Cerebellar nuclear complex (tissue), 1 donor: Measurements from ENCODE around the gene ABHD16A.

Experiments
- DNase-seq, 2 experiments: peaks; one replicate each; lab custom pipeline; 2025; lab: John Stamatoyannopoulos, UW

The ABHD16A gene

GRCh38 chr6:31730631-31731086, 27.5 kb upstream of the ABHD16A start:
- no peak for DNase-seq

GRCh38 chr6:31729979-31730630, 27.0 kb upstream of the ABHD16A start:
- no peak for DNase-seq

GRCh38 chr6:31729515-31729978, 26.4 kb upstream of the ABHD16A start:
- DNase-seq, result no peak

GRCh38 chr6:31728767-31729514, 25.8 kb upstream of the ABHD16A start, which contains the start of gene DDAH2:
DDAH2 (minus strand) TSS chr6:31729299; CDS start chr6:31729161, 138 bp downstream.
- DNase-seq, result no peak

- DNase-seq, result no peak
Observed at GRCh38 chr6:31727717-31728671, 24.9 kb upstream of the ABHD16A start.

GRCh38 chr6:31727034-31727716, 24.1 kb upstream of the ABHD16A start:
- DNase-seq, result no peak

- no peak for DNase-seq
Observed at GRCh38 chr6:31725502-31726350, 22.6 kb upstream of the ABHD16A start.

GRCh38 chr6:31723980-31724691, 21.0 kb upstream of the ABHD16A start:
- no peak for DNase-seq

GRCh38 chr6:31723245-31723979, 20.3 kb upstream of the ABHD16A start, which contains the start of gene MPIG6B:
MPIG6B (plus strand) TSS chr6:31723373; CDS start chr6:31723384, 11 bp downstream.
- DNase-seq, result no peak

GRCh38 chr6:31722173-31722572, 19.0 kb upstream of the ABHD16A start:
- DNase-seq, result no peak

- DNase-seq, result no peak
Observed at GRCh38 chr6:31721351-31722020, 18.4 kb upstream of the ABHD16A start, which contains the start of gene LY6G6C. LY6G6C (minus strand) TSS chr6:31721746; CDS start chr6:31721679, 67 bp downstream.

- DNase-seq, result no peak
Observed at GRCh38 chr6:31720196-31720770, 17.2 kb upstream of the ABHD16A start.

GRCh38 chr6:31719001-31719400, 15.9 kb upstream of the ABHD16A start:
- DNase-seq, result no peak

GRCh38 chr6:31718265-31718664, 15.1 kb upstream of the ABHD16A start:
- DNase-seq, result no peak

GRCh38 chr6:31717499-31718222, 14.5 kb upstream of the ABHD16A start:
- no peak for DNase-seq

- DNase-seq, result no peak
Observed at GRCh38 chr6:31715022-31715958, 12.2 kb upstream of the ABHD16A start, which contains the start of gene LY6G6D. LY6G6D (plus strand) TSS chr6:31715348; CDS start chr6:31715356, 8 bp downstream.
